Subcutaneous adipose tissue (tissue), 4 donors: Measurements from ENCODE around the gene SP6. TPM values are rescaled to one million over a fixed set of nuclear protein-coding genes. Genes with fewer than 3 reads are reported as not detected.

Source experiments
- CTCF ChIP-seq: fragments of 450-650 bp; IDR thresholded peaks from one replicate; pipeline ENCODE4 v1.5.1; 2016; ENCODE audit warnings: low read depth, mild to moderate bottlenecking, control low read depth, antibody characterized with exemption, moderate library complexity
- total RNA-seq, 4 donors: library from RNA; depleted of rRNA; stranded (reverse); fragments of >200 nt; gene quantifications; one replicate each; pipeline ENCODE4 v1.1.0, GENCODE V29; 2016

Gene SP6
- total RNA-seq, 4 donors from 2014 or later = 0.16 to 1.3 (median 0.17) TPM; not detected in 1

GRCh38 chr17:47801906-47802305 lies 49.1 kb downstream of the SP6 start:
- TF ChIP-seq CTCF = no peak

DNA sequence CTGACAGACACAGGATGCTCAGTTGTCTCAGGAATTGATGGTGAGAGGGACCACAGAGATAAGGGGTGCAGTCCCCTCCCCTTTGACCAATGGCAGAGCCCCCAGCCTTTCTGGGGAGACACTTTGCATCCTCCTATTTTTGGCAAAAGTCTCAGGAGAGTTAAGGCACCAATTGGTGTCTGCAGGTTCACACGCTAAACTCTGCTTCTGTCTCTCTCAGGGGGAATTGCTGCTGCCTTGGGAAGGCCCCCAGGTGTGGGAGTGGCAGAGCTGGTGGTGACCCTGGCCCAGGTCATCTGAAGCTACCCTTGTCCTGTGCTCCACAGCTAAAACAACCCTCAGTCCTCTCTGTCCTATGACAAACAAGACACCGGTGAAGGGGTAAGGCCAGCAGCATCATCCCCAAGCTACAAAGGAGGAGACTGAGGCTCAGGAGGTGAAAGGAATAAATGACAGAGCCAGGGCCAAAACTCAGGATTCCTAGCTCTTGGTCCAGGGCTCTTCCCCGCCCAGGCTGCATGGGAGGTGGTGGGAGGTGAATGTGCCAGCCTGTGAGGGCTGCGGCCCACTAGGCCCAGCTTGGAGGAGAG lies 49.7 kb downstream of the SP6 start:
- TF ChIP-seq CTCF = no peak

GRCh38 chr17:47800686-47801085 lies 50.3 kb downstream of the SP6 start:
- TF ChIP-seq CTCF = no peak

- no peak for TF ChIP-seq CTCF
These were observed 53.2 kb downstream of the SP6 start for GRCh38 chr17:47797797-47798196.

Other genes starting within 250 kb of the SP6 start
- 100 to 1,000 TPM; 200 to 235 (median 215) TPM for gene KPNB1, start 201.2 kb downstream of the SP6 start, total RNA-seq
- gene TBKBP1, start 157.0 kb downstream of the SP6 start, total RNA-seq = 10 to 100 TPM in 1 of 4 donors, 1 to 10 TPM in 3; 2.4 to 14.7 (median 5.0) TPM
- 1 to 10 TPM in 3 of 4 donors, under 1 TPM in 1; 0.66 to 4.6 (median 2.8) TPM for gene TBX21, start 117.9 kb downstream of the SP6 start, total RNA-seq
- gene OSBPL7, start 29.4 kb downstream of the SP6 start, total RNA-seq = 1 to 10 TPM; 2.2 to 4.1 (median 2.5) TPM
- 10 to 100 TPM; 29.3 to 54.3 (median 34.1) TPM for gene MRPL10, start 19.6 kb downstream of the SP6 start, total RNA-seq
- gene LRRC46, start 19.5 kb downstream of the SP6 start, total RNA-seq = under 1 TPM in 1 of 4 donors, not detected in 3; 0.66 TPM
- 100 to 1,000 TPM in 2 of 4 donors, 10 to 100 TPM in 2; 32.8 to 194 (median 79.8) TPM for gene SCRN2, start 9.9 kb downstream of the SP6 start, total RNA-seq
- gene SP2, start 45.1 kb upstream of the SP6 start, total RNA-seq = 1 to 10 TPM; 2.2 to 9.2 (median 5.9) TPM
- 10 to 100 TPM; 22.9 to 34.7 (median 27.4) TPM for gene PNPO, start 90.4 kb upstream of the SP6 start, total RNA-seq
- gene PRR15L, start 106.7 kb upstream of the SP6 start, total RNA-seq = under 1 TPM in 1 of 4 donors, not detected in 3; 0.49 TPM
- gene CDK5RAP3, start 120.0 kb upstream of the SP6 start, total RNA-seq = 100 to 1,000 TPM in 3 of 4 donors, 10 to 100 TPM in 1; 77.8 to 148 (median 136) TPM
- gene COPZ2, start 186.6 kb upstream of the SP6 start, total RNA-seq = 100 to 1,000 TPM in 1 of 4 donors, 10 to 100 TPM in 3; 54.1 to 103 (median 76.9) TPM
- 100 to 1,000 TPM; 176 to 405 (median 216) TPM for gene NFE2L1, start 197.2 kb upstream of the SP6 start, total RNA-seq